PC-9 (cell line): Measurements from ENCODE around the gene BAIAP2L1. TPM values are rescaled to one million over a fixed set of nuclear protein-coding genes. Genes with fewer than 3 reads are reported as not detected.
"Not testable (repeated sequence)": the region's sequence is repeated elsewhere in the genome, so short reads cannot be mapped to it uniquely, and the experiment has no call there.

Experiments used
- BruUV-seq: library from RNA; stranded (reverse); fragments of 400-500 nt; replicated peaks from 2 replicates; lab custom pipeline; 2021; lab: Mats Ljungman, UMichigan
- CTCF ChIA-PET: fragments of 300-600 bp; sonication (Branson Sonifier 250); formaldehyde crosslinking; loops from one replicate; lab custom pipeline; 2022; ENCODE audit warnings: antibody characterized with exemption; lab: Charles Lee
- POLR2A ChIA-PET: fragments of 300-600 bp; sonication (Branson Sonifier 250); formaldehyde crosslinking; loops from one replicate; lab custom pipeline; 2022; ENCODE audit warnings: antibody characterized with exemption; ENCODE audit not compliant: unreplicated experiment; lab: Charles Lee
- DNase-seq, 2 experiments: peaks; one replicate each; pipeline versions ENCODE4 v3.0.0 to v3.0.0-alpha.2; 2015 to 2022; ENCODE audit warnings: mixed read lengths in 1 of 2
- H2AFZ ChIP-seq: fragments of 200-600 bp; sonication (generic); 2 replicates; pipeline ENCODE4 v1.8.1; 2017; ENCODE audit warnings: antibody characterized with exemption
- H3F3A ChIP-seq: fragments of 200-600 bp; sonication (generic); 2 replicates; pipeline ENCODE4 v1.8.1; 2017; ENCODE audit warnings: antibody characterized with exemption, mild to moderate bottlenecking, low read depth; ENCODE audit not compliant: insufficient read depth
- H3K27ac ChIP-seq: fragments of 200-600 bp; sonication (generic); 2 replicates; pipeline ENCODE4 v1.6.1; 2016; ENCODE audit warnings: mixed run types
- H3K27me3 ChIP-seq: fragments of 200-600 bp; sonication (generic); 2 replicates; pipeline ENCODE4 v1.6.1; 2016; ENCODE audit warnings: low read depth, mixed run types; ENCODE audit not compliant: insufficient read depth
- H3K36me3 ChIP-seq: fragments of 200-600 bp; sonication (generic); 2 replicates; pipeline ENCODE4 v1.6.1; 2016; ENCODE audit warnings: low read depth, mixed run types
- H3K4me1 ChIP-seq: fragments of 200-600 bp; sonication (generic); replicated peaks from 2 replicates; pipeline ENCODE4 v1.6.1; 2016; ENCODE audit warnings: mixed run types; ENCODE audit not compliant: insufficient read depth
- H3K4me2 ChIP-seq: fragments of 200-600 bp; sonication (generic); 2 replicates; pipeline ENCODE4 v1.6.1; 2017; ENCODE audit warnings: mixed run types
- H3K4me3 ChIP-seq: fragments of 200-600 bp; sonication (generic); 2 replicates; pipeline ENCODE4 v1.6.1; 2016; ENCODE audit warnings: mixed run types
- H3K79me2 ChIP-seq: fragments of 200-600 bp; sonication (generic); 2 replicates; pipeline ENCODE4 v1.6.1; 2017; ENCODE audit warnings: low read depth, mixed run types
- H3K9me2 ChIP-seq: fragments of 200-600 bp; sonication (generic); 2 replicates; pipeline ENCODE4 v1.8.1; 2017; ENCODE audit warnings: mild to moderate bottlenecking; ENCODE audit not compliant: insufficient read depth
- H3K9me3 ChIP-seq: fragments of 200-600 bp; sonication (generic); 2 replicates; pipeline ENCODE4 v1.8.1; 2016; ENCODE audit warnings: low read depth; ENCODE audit not compliant: insufficient read depth
- H4K20me1 ChIP-seq: fragments of 200-600 bp; sonication (generic); 2 replicates; pipeline ENCODE4 v1.8.1; 2017; ENCODE audit not compliant: insufficient read depth
- EZH2 ChIP-seq: fragments of 200-600 bp; sonication (generic); IDR thresholded peaks from 2 replicates; pipeline ENCODE4 v1.8.0; 2017; ENCODE audit warnings: antibody characterized with exemption, low read depth
- intact Hi-C: fragments of 100-400 bp; cut with micrococcal nuclease; formaldehyde crosslinking; loops from one replicate; pipeline ENCODE4 v1.10.0; 2022; ENCODE audit not compliant: unreplicated experiment
- total RNA-seq: library from RNA; stranded (reverse); gene quantifications from 2 replicates; pipeline ENCODE4 v1.2.3, GENCODE V29; 2021
- TF ChIP-seq, protein P1 (sequence below): fragments of 200-600 bp; sonication (generic); conservative IDR thresholded peaks from 2 replicates; pipeline ENCODE4 v1.6.1; 2017; ENCODE audit warnings: mixed run types, antibody characterized with exemption, mild to moderate bottlenecking, moderate library complexity

The BAIAP2L1 gene
- total RNA-seq, 1 experiment from 2014 or later, result 89.4 TPM

DNA sequence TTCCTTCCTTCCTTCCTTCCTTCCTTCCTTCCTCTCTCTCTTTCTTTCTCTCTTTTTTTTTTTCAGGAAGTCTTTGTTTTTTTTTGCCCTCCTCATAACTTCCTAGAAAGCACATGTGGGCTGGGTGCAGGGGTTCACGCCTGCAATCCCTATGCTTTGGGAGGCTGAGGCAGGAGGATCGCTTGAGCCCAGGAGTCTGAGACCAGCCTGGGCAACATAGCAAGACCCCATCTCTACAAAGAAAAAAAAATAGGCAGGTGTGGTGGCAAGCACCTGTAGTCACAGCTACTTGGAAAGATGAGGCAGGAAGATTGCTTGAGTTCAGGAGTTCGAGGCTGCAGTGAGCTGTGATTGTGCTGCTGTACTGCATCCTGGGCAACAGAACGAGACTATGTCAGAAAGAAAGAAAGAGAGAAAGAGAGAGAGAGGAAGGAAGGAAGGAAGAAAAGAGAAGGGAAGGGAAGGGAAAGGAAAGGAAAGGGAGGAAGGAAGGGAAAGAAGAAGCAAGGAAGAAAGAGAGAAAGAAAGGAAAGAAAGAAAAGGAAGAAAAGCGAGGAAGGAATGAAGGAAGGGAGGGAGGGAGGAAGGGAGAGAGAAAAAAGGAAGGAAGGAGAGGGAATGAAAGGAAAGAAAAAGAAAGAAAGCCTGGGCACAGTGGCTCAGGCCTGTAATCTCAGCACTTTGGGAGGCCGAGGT is 13.5 kb upstream of the BAIAP2L1 start:
- Histone ChIP-seq H3K36me3 (no peaks in the 10 kb centered on the region), H3K4me2 (no peak overlapping the region), H3K27ac (no peak overlapping the region), H3K79me2 (no peaks in the 10 kb centered on the region), H3F3A (peaks cover 32% of the 10 kb centered on the region), H3K4me1 (peaks cover 36% of the 10 kb centered on the region), H3K9me3 (no peaks in the 10 kb centered on the region), H3K9me2 (no peaks in the 10 kb centered on the region), H3K4me3 (no peak overlapping the region), H4K20me1 (no peaks in the 10 kb centered on the region), H2AFZ (no peak overlapping the region), H3K27me3 (no peaks in the 10 kb centered on the region)
- BruUV-seq, result no TSS peak
- TF ChIP-seq EZH2, result no peak
- TF ChIP-seq, protein P1, sequence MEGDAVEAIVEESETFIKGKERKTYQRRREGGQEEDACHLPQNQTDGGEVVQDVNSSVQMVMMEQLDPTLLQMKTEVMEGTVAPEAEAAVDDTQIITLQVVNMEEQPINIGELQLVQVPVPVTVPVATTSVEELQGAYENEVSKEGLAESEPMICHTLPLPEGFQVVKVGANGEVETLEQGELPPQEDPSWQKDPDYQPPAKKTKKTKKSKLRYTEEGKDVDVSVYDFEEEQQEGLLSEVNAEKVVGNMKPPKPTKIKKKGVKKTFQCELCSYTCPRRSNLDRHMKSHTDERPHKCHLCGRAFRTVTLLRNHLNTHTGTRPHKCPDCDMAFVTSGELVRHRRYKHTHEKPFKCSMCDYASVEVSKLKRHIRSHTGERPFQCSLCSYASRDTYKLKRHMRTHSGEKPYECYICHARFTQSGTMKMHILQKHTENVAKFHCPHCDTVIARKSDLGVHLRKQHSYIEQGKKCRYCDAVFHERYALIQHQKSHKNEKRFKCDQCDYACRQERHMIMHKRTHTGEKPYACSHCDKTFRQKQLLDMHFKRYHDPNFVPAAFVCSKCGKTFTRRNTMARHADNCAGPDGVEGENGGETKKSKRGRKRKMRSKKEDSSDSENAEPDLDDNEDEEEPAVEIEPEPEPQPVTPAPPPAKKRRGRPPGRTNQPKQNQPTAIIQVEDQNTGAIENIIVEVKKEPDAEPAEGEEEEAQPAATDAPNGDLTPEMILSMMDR, result no peak
- intact Hi-C loops, result no loop called here
- DNase-seq, result no peak
- ChIA-PET POLR2A (no interaction called here), CTCF (interaction anchor here (0.6 kb wide), 1 partner anchor 8 kb away, joined by 4 read pairs; no protein-coding TSS in a partner anchor)

DNA sequence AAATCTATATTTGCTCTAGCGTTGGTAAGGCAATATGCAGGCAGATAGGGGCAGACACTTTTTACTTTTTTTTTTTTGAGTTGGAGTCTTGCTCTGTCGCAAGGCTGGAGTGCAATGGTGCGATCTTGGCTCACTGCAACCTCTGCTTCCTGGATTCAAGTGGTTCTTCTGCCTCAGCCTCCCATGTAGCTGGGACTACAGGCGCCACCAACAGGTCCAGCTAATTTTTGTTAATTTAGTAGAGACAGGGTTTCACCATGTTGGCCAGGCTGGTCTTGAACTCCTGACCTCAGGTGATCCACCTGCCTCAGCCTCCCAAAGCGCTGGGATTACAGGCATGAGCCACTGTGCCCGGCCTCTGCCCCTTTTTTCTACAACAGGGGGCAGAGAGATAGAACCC is 12.8 kb upstream of the BAIAP2L1 start:
- H3K9me2 ChIP-seq, DNase-seq, H3K36me3 ChIP-seq, H3K27me3 ChIP-seq, H3K79me2 ChIP-seq, H2AFZ ChIP-seq, intact Hi-C loops, H4K20me1 ChIP-seq, POLR2A ChIA-PET, H3K27ac ChIP-seq, CTCF ChIA-PET, BruUV-seq, H3K4me2 ChIP-seq, H3K4me3 ChIP-seq, H3K9me3 ChIP-seq: not testable (repeated sequence)
- Histone ChIP-seq H3F3A (peaks cover 28% of the 10 kb centered on the region), H3K4me1 (peaks cover 32% of the 10 kb centered on the region)

DNA sequence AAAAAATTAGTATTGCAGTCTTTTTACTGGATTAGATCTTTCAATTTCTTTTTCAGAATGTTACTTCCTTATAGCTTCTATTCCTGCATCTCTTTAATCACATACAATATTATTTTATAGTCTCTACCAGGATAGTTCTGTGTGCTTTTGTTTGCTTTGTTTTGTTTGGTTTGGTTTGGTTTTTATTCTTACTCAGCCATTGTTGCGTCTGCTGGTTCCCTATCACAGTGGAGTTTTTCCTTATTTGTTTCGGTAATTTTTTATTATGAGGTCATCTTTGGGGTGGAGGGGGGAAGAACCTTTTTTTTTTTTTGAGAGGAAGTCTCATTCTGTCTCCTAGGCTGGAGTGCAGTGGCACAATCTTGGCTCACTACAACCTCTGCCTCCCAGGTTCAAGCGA is 9.0 kb upstream of the BAIAP2L1 start:
- intact Hi-C loops, result no loop called here

DNA sequence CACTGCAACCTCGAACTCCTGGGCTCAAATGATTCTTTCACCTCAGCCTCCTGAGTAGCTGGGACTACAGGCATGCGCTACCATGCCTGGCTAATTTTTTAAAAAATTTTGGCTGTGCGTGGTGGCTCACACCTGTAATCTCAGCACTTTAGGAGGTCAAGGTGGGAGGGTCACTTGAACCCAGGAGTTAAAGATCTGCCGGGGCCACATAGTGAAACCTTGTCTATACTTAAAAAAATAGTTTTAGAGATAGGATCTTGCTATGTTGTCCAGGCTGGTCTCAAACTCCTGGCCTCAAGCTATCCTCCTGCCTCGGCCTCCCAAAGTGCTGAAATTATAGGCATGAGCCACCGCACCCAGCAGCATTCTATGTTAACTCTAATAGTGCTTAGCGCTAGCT is 7.3 kb upstream of the BAIAP2L1 start:
- H3K79me2 ChIP-seq, H3K9me3 ChIP-seq, H3K27me3 ChIP-seq, H3K9me2 ChIP-seq, BruUV-seq, H3K4me3 ChIP-seq, H3K4me2 ChIP-seq, H3K36me3 ChIP-seq, H3F3A ChIP-seq, intact Hi-C loops, H4K20me1 ChIP-seq, CTCF ChIA-PET, H2AFZ ChIP-seq, DNase-seq, H3K4me1 ChIP-seq, H3K27ac ChIP-seq: not testable (repeated sequence)
- POLR2A ChIA-PET, result interaction anchor here (0.8 kb wide), 1 partner anchor 122 kb away, joined by 5 read pairs; no protein-coding TSS in a partner anchor

More for the DNA sequence above, 9.0 kb upstream of the BAIAP2L1 start:
- TF ChIP-seq, protein P1, result no peak
- TF ChIP-seq EZH2, result no peak
- Histone ChIP-seq H3K27me3 (no peaks in the 10 kb centered on the region), H3K9me3 (no peaks in the 10 kb centered on the region), H3K79me2 (no peaks in the 10 kb centered on the region), H3K4me1 (0 out of 2 replicates have a peak, but pooled peaks cover 6% of the 10 kb centered on the region), H3K4me2 (no peak overlapping the region), H3K36me3 (no peaks in the 10 kb centered on the region), H3K4me3 (no peak overlapping the region), H3F3A (peaks cover under 1% of the 10 kb centered on the region; the same call in 1 of the 2 replicates), H2AFZ (no peak overlapping the region), H3K27ac (peak overlapping the region; percentile 28; the same call in 1 of the 2 replicates), H4K20me1 (no peaks in the 10 kb centered on the region), H3K9me2 (no peaks in the 10 kb centered on the region)
- no peak for DNase-seq
- ChIA-PET CTCF (interaction anchor here (1.0 kb wide), 1 partner anchor 16 kb away, joined by 12 read pairs; no protein-coding TSS in a partner anchor), POLR2A (interaction anchor here (0.6 to 0.7 kb wide), 2 partner anchors 8 to 408 kb away, joined by 6 to 9 read pairs; no protein-coding TSS in a partner anchor)
- BruUV-seq, result no TSS peak
